ENCODE results near the gene ITGAV. TPM values are rescaled to one million over a fixed set of nuclear protein-coding genes. Genes with fewer than 3 reads are reported as not detected.

Gene ITGAV
- total RNA-seq, 1 donor from 2014 or later: 72.8 TPM

DNA sequence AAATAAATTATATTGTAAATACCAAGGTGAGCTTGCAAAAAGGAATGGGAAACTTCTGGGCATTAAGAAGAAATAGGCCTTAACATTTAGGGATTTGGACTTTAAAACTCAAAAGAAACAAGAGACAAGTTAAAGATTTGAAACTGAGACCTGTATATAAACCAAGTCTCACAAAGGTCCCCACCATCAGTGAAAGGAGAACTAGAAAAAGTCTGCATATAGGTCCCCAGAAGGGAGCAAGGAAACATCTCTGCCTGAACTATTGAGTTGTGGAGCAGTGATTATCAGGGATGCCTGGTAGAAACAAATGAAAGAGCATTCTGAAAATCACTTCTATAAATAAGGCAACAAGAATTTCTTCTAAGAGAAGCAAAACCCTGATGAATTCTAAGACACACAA lies 30.5 kb upstream of the ITGAV start:
- Histone ChIP-seq H3K27ac (no peak overlapping the region), H3K4me2 (no peak overlapping the region), H3K9ac (no peak overlapping the region), H3K4me3 (no peak overlapping the region), H4K20me1 (ENCODE audit: low read depth) (no peaks in the 10 kb centered on the region), H3K36me3 (no peaks in the 10 kb centered on the region), H3K79me2 (ENCODE audit: low read depth) (no peaks in the 10 kb centered on the region), H3K9me3 (ENCODE audit: low read depth) (no peaks in the 10 kb centered on the region), H2AFZ (replicated peaks) (no peak overlapping the region), H3F3A (ENCODE audit: low read depth) (no peaks in the 10 kb centered on the region), H3K27me3 (no peaks in the 10 kb centered on the region), H3K4me1 (no peaks in the 10 kb centered on the region)
- Mint-ChIP-seq H3K9me3 (peaks cover 7% of the 10 kb centered on the region), H3K4me1 (no peaks in the 10 kb centered on the region), H3K27ac (no peak overlapping the region), H3K27me3 (ENCODE audit: insufficient read depth, low read depth) (no peaks in the 10 kb centered on the region), H3K36me3 (peaks cover 5% of the 10 kb centered on the region), H3K4me3 (no peak overlapping the region)
- no peak for TF ChIP-seq EZH2phosphoT487 (IDR thresholded peaks at IDR 0.05)
- no peak for TF ChIP-seq EZH2 (IDR thresholded peaks at IDR 0.05)
- no peak for TF ChIP-seq CTCF (IDR thresholded peaks at IDR 0.05)
- no peak for DNase-seq (ENCODE audit: low spot score)

GRCh38 chr2:186559848-186560247 lies 30.0 kb upstream of the ITGAV start:
- Histone ChIP-seq H3K36me3 (no peaks in the 10 kb centered on the region), H3K79me2 (ENCODE audit: low read depth) (no peaks in the 10 kb centered on the region), H4K20me1 (ENCODE audit: low read depth) (no peaks in the 10 kb centered on the region), H3K27me3 (no peaks in the 10 kb centered on the region), H3K4me1 (no peaks in the 10 kb centered on the region), H3K9me3 (ENCODE audit: low read depth) (no peaks in the 10 kb centered on the region), H2AFZ (replicated peaks) (no peak overlapping the region), H3K4me2 (no peak overlapping the region), H3K4me3 (no peak overlapping the region), H3K27ac (no peak overlapping the region), H3K9ac (no peak overlapping the region), H3F3A (ENCODE audit: low read depth) (no peaks in the 10 kb centered on the region)
- no peaks in the 10 kb centered on the region for H3K27me3 Mint-ChIP-seq (ENCODE audit: insufficient read depth, low read depth)
- no peaks in the 10 kb centered on the region for H3K4me1 Mint-ChIP-seq
- peaks cover 7% of the 10 kb centered on the region for H3K9me3 Mint-ChIP-seq
- no peak overlapping the region for H3K4me3 Mint-ChIP-seq
- H3K36me3 Mint-ChIP-seq: peaks cover 5% of the 10 kb centered on the region
- no peak overlapping the region for H3K27ac Mint-ChIP-seq
- TF ChIP-seq CTCF (IDR thresholded peaks at IDR 0.05): no peak
- TF ChIP-seq EZH2phosphoT487 (IDR thresholded peaks at IDR 0.05): no peak
- DNase-seq (ENCODE audit: low spot score): no peak

GRCh38 chr2:186560254-186560653 lies 29.6 kb upstream of the ITGAV start:
- H3K4me3 Mint-ChIP-seq: no peak overlapping the region
- Histone ChIP-seq H3F3A (ENCODE audit: low read depth) (no peaks in the 10 kb centered on the region), H3K27ac (no peak overlapping the region), H3K4me2 (no peak overlapping the region), H3K4me1 (no peaks in the 10 kb centered on the region), H3K79me2 (ENCODE audit: low read depth) (no peaks in the 10 kb centered on the region), H3K9me3 (ENCODE audit: low read depth) (no peaks in the 10 kb centered on the region), H2AFZ (replicated peaks) (no peak overlapping the region), H3K9ac (no peak overlapping the region), H3K27me3 (no peaks in the 10 kb centered on the region), H3K4me3 (no peak overlapping the region), H4K20me1 (ENCODE audit: low read depth) (no peaks in the 10 kb centered on the region), H3K36me3 (no peaks in the 10 kb centered on the region)
- H3K27ac Mint-ChIP-seq: no peak overlapping the region
- peaks cover 5% of the 10 kb centered on the region for H3K36me3 Mint-ChIP-seq
- no peaks in the 10 kb centered on the region for H3K27me3 Mint-ChIP-seq (ENCODE audit: insufficient read depth, low read depth)
- no peaks in the 10 kb centered on the region for H3K4me1 Mint-ChIP-seq
- no peak for DNase-seq (ENCODE audit: low spot score)
- peaks cover 7% of the 10 kb centered on the region for H3K9me3 Mint-ChIP-seq
- TF ChIP-seq CTCF (IDR thresholded peaks at IDR 0.05): no peak
